Lung (tissue), 12 donors: Measurements from ENCODE around the gene TOP3A. TPM values are rescaled to one million over a fixed set of nuclear protein-coding genes. Genes with fewer than 3 reads are reported as not detected.

Source experiments
- ATAC-seq: fragments of 200-7000 bp; cut with Tn5 transposase; one replicate; pipeline ENCODE4 v1.9.1; 2020; ENCODE audit warnings: moderate number of reproducible peaks; ENCODE audit not compliant: insufficient read depth, low FRiP score
- DNase-seq, 3 donors: peaks; one replicate each; pipeline ENCODE4 v3.0.0-alpha.2; 2013 to 2017
- H3K27ac ChIP-seq, 2 donors: one replicate each; pipeline ENCODE4 v1.5.1; 2013; ENCODE audit warnings: mild to moderate bottlenecking in 2 of 2, moderate library complexity in 2 of 2, control low read depth in 1 of 2, inconsistent platforms in 1 of 2, low read depth in 1 of 2, low read length in 1 of 2
- H3K27me3 ChIP-seq, 3 donors: one replicate each; pipeline ENCODE4 v1.5.1; 2013; ENCODE audit warnings: low read length in 2 of 3; ENCODE audit not compliant: control insufficient read depth in 3 of 3, insufficient read depth in 3 of 3
- H3K36me3 ChIP-seq, 4 donors: one replicate each; pipeline ENCODE4 v1.5.1; 2013; ENCODE audit warnings: low read length in 4 of 4, mild to moderate bottlenecking in 1 of 4, moderate library complexity in 1 of 4; ENCODE audit not compliant: control insufficient read depth in 4 of 4, insufficient read depth in 4 of 4
- H3K4me1 ChIP-seq, 5 donors: one replicate each; pipeline ENCODE4 v1.5.1; 2013; ENCODE audit warnings: low read length in 5 of 5, mild to moderate bottlenecking in 2 of 5, moderate library complexity in 1 of 5; ENCODE audit not compliant: control insufficient read depth in 5 of 5, insufficient read depth in 5 of 5
- H3K4me3 ChIP-seq: one replicate; pipeline ENCODE4 v1.5.1; 2013; ENCODE audit warnings: mild to moderate bottlenecking, control low read depth, moderate library complexity
- H3K9ac ChIP-seq, 2 donors: one replicate each; pipeline ENCODE4 v1.5.1; 2013; ENCODE audit warnings: low read length in 2 of 2, control low read depth in 1 of 2; ENCODE audit not compliant: insufficient read depth in 1 of 2
- H3K9me3 ChIP-seq, 4 donors: one replicate each; pipeline ENCODE4 v1.5.1; 2013; ENCODE audit warnings: low read length in 3 of 4, mild to moderate bottlenecking in 1 of 4, moderate library complexity in 1 of 4; ENCODE audit not compliant: control insufficient read depth in 4 of 4, insufficient read depth in 3 of 4
- WGBS, 2 donors: extraction: QIAGEN DNeasy Blood & Tissue Kit; methylation state at CpG; one replicate each; pipeline ENCODE4 v1.1.7; 2013; 5-methylcytosine and 5-hydroxymethylcytosine counted together
- polyA plus RNA-seq, 2 donors: library from polyadenylated mRNA; stranded (reverse); fragments of 200-250 nt; gene quantifications; one replicate each; pipeline ENCODE4 v1.2.1, GENCODE V29; 2013
- total RNA-seq, 2 donors: library from RNA; depleted of rRNA in 1 of 2; stranded (reverse); fragments of >200 nt in 1 of 2; gene quantifications; one replicate each; pipeline ENCODE4 v1.2.1, GENCODE V29; 2014 to 2021
- TF ChIP-seq, protein P1 (sequence below): IDR thresholded peaks from 2 replicates; pipeline ENCODE4 v1.5.1; 2012; ENCODE audit warnings: mild to moderate bottlenecking; ENCODE audit errors: control extremely low read depth, extremely low read depth
- donor health status: control.
- donor health status: control.
- donor health status: Bipolar disorder and iron deficiency.
- donor health status: healthy.
- donor health status: DM: yes; HTN: yes; CAD: no.

TOP3A gene
- total and polyA plus RNA-seq, 4 donors, result 14.6 to 41.4 (median 26.8) TPM

DNA sequence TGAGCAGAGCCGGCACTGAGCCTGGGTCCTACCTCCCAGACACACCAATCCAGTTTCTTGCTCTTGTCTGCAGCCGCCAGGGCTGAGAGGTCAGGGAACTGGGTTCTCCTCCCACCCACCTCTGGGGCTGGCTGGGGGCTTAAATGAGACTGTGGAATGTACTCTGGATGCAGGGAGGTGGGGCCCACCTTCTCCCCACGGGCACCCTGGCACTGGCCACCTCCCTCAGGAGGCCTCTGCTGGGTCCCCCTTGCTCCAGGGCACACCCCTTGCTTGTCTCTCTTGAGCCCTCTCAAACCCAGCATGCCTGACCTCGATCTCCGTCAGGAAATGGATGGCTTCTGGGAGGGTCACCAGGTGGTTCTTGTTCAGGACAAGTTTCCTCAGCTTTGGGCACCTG lies 62.6 kb downstream of the TOP3A start:
- WGBS, 2 donors, result 89 to 91% methylated on average over 5 of the region's 5 CpGs
- ATAC-seq, result no peak
- H3K4me1 ChIP-seq, result peaks cover under 1 to 8% (median 5%) of the 10 kb centered on the region in 5 donors
- no peaks in the 10 kb centered on the region for H3K9me3 ChIP-seq
- H3K9ac ChIP-seq, result no peak overlapping the region
- H3K4me3 ChIP-seq, result no peak overlapping the region
- no peak for DNase-seq
- TF ChIP-seq, protein P1, sequence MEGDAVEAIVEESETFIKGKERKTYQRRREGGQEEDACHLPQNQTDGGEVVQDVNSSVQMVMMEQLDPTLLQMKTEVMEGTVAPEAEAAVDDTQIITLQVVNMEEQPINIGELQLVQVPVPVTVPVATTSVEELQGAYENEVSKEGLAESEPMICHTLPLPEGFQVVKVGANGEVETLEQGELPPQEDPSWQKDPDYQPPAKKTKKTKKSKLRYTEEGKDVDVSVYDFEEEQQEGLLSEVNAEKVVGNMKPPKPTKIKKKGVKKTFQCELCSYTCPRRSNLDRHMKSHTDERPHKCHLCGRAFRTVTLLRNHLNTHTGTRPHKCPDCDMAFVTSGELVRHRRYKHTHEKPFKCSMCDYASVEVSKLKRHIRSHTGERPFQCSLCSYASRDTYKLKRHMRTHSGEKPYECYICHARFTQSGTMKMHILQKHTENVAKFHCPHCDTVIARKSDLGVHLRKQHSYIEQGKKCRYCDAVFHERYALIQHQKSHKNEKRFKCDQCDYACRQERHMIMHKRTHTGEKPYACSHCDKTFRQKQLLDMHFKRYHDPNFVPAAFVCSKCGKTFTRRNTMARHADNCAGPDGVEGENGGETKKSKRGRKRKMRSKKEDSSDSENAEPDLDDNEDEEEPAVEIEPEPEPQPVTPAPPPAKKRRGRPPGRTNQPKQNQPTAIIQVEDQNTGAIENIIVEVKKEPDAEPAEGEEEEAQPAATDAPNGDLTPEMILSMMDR, result no peak
- H3K27me3 ChIP-seq, result no peaks in the 10 kb centered on the region
- H3K36me3 ChIP-seq, result peaks cover 9 to 81% (median 28%) of the 10 kb centered on the region in 4 donors
- H3K27ac ChIP-seq, result no peak overlapping the region

DNA sequence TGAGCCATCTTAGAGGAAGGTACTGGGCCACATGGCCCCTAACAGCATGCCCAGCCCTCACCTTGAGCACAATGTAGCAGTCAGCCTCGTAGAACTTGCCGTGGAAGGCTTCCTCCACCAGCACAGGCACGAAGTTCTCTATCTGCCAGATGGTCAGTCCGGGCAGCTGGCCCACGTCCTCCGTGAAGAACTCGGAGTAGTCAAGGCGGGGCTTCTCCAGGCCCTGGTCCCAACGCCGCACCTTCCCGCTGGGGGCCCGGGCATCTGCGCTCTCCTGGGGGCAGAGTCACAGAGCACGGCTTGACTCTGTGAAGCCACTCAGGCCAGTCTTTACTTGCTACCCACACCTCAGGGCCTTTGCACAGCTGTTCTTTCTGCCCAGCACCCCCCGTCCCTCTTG lies 63.6 kb downstream of the TOP3A start:
- 89 to 90% methylated on average over 15 of the region's 15 CpGs for WGBS, 2 donors
- Histone ChIP-seq H3K27me3 (no peaks in the 10 kb centered on the region), H3K9ac (no peak overlapping the region), H3K4me1 (peaks cover 0 to 3% (median 0%) of the 10 kb centered on the region in 5 donors), H3K4me3 (no peak overlapping the region), H3K9me3 (no peaks in the 10 kb centered on the region), H3K27ac (no peak overlapping the region), H3K36me3 (peaks cover 9 to 87% (median 29%) of the 10 kb centered on the region in 4 donors)
- DNase-seq (no peak), ATAC-seq (no peak)
- TF ChIP-seq, protein P1, result no peak

DNA sequence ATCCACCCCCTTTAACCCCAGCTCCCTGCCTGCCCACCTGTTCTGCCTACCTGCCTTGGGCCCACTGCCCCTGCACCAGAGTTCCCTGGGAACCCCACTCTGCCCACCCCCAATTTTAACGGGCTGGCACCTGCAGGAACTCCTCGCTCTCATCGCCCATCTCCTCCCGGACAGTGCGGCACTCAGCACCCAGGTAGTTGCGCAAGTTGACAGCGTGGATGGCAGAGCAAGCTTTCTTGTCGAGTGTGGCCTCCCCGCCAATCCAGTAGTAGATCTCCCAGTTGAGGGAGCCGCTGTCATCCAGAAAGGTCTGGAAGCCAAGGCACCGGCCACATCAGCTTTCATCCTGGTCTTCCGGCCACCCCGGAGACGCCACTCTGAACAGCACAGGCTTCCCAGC lies 64.1 kb downstream of the TOP3A start:
- Histone ChIP-seq H3K4me3 (no peak overlapping the region), H3K27me3 (no peaks in the 10 kb centered on the region), H3K27ac (no peak overlapping the region), H3K4me1 (peaks cover 0 to 3% (median 0%) of the 10 kb centered on the region in 5 donors), H3K36me3 (peaks cover 9 to 90% (median 31%) of the 10 kb centered on the region in 4 donors), H3K9ac (no peak overlapping the region), H3K9me3 (no peaks in the 10 kb centered on the region)
- TF ChIP-seq, protein P1, result no peak
- ATAC-seq (no peak), DNase-seq (no peak)
- WGBS, 2 donors, result 91 to 94% methylated on average over 14 of the region's 14 CpGs

DNA sequence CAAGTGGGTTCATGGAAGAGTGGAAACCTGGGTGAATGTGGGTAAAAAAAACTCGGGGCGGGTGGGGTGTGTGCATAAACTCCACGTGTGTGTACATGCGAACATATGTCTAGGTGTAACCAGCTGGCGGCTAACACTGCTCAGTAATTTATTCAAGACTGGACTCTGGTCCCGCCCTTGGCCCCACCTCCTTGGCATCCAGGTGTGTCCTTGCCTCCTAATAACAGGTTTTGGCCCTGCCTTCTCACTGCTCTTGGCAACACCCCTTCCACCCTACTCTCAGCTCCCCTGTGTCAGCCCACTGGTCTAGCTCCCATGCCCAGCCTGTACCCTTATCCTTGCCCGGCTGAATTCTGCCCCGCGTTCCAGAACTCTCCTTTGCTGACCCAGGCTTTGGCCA lies 64.5 kb downstream of the TOP3A start:
- Histone ChIP-seq H3K4me1 (peaks cover 0 to 3% (median 0%) of the 10 kb centered on the region in 5 donors), H3K27me3 (no peaks in the 10 kb centered on the region), H3K36me3 (peaks cover 8 to 91% (median 33%) of the 10 kb centered on the region in 4 donors), H3K27ac (no peak overlapping the region), H3K4me3 (no peak overlapping the region), H3K9ac (no peak overlapping the region), H3K9me3 (no peaks in the 10 kb centered on the region)
- WGBS, 2 donors, result 88 to 95% methylated on average over 9 of the region's 9 CpGs
- ATAC-seq, result no peak
- no peak for DNase-seq
- TF ChIP-seq, protein P1, result no peak
